PFSK-1 (cell line): ENCODE measurements around the gene ZNF70.

Source experiments
- FOXP2 ChIP-seq: optimal IDR thresholded peaks from 2 replicates; pipeline ENCODE3; 2011; ENCODE audit warnings: borderline replicate concordance, control low read depth, inconsistent platforms; ENCODE audit not compliant: insufficient read depth; ENCODE audit errors: extremely low read length, extremely low read depth
- POLR2AphosphoS5 ChIP-seq: IDR thresholded peaks from 2 replicates; pipeline ENCODE4 v1.6.1; 2012; ENCODE audit warnings: low read depth, mild to moderate bottlenecking, control low read depth, low read length, moderate library complexity
- SIN3A ChIP-seq: IDR thresholded peaks from 2 replicates; pipeline ENCODE4 v1.6.1; 2012; ENCODE audit warnings: mild to moderate bottlenecking, low read length, moderate library complexity, borderline replicate concordance; ENCODE audit not compliant: insufficient read depth
- TAF1 ChIP-seq: IDR thresholded peaks from 2 replicates; pipeline ENCODE4 v1.6.1; 2012; ENCODE audit warnings: low read length, control low read depth, borderline replicate concordance; ENCODE audit not compliant: insufficient read depth
- TF ChIP-seq, protein P1 (sequence below), 2 experiments: IDR thresholded peaks; 2 replicates each; pipeline versions ENCODE4 v1.6.1 to v1.8.0; 2011 to 2012; ENCODE audit warnings: low read depth in 2 of 2, low read length in 2 of 2, control low read depth in 1 of 2, inconsistent platforms in 1 of 2, mild to moderate bottlenecking in 1 of 2, moderate library complexity in 1 of 2; ENCODE audit not compliant: insufficient read depth in 1 of 2

GRCh38 chr22:23763954-23764353, 13.0 kb upstream of the ZNF70 start:
- TF ChIP-seq, protein P1, sequence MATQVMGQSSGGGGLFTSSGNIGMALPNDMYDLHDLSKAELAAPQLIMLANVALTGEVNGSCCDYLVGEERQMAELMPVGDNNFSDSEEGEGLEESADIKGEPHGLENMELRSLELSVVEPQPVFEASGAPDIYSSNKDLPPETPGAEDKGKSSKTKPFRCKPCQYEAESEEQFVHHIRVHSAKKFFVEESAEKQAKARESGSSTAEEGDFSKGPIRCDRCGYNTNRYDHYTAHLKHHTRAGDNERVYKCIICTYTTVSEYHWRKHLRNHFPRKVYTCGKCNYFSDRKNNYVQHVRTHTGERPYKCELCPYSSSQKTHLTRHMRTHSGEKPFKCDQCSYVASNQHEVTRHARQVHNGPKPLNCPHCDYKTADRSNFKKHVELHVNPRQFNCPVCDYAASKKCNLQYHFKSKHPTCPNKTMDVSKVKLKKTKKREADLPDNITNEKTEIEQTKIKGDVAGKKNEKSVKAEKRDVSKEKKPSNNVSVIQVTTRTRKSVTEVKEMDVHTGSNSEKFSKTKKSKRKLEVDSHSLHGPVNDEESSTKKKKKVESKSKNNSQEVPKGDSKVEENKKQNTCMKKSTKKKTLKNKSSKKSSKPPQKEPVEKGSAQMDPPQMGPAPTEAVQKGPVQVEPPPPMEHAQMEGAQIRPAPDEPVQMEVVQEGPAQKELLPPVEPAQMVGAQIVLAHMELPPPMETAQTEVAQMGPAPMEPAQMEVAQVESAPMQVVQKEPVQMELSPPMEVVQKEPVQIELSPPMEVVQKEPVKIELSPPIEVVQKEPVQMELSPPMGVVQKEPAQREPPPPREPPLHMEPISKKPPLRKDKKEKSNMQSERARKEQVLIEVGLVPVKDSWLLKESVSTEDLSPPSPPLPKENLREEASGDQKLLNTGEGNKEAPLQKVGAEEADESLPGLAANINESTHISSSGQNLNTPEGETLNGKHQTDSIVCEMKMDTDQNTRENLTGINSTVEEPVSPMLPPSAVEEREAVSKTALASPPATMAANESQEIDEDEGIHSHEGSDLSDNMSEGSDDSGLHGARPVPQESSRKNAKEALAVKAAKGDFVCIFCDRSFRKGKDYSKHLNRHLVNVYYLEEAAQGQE (IDR thresholded peaks at IDR 0.05; ENCODE audit: insufficient read depth in 1 of 2, low read depth in 2 of 2, low read length in 2 of 2) = no peak
- no peak for TF ChIP-seq POLR2AphosphoS5
- no peak for TF ChIP-seq TAF1
- TF ChIP-seq SIN3A = no peak
- no peak for TF ChIP-seq FOXP2
